SKM-1 treated with dmso at 0.1 percent for 144 hours (cell line): ENCODE results near the gene DNAAF5.
"Not testable (repeated sequence)": the region's sequence is repeated elsewhere in the genome, so short reads cannot be mapped to it uniquely, and the experiment has no call there.

Experiments used
- DNase-seq: peaks from one replicate; lab custom pipeline; 2025; ENCODE audit not compliant: unreplicated experiment; lab: John Stamatoyannopoulos, UW

DNAAF5 gene

DNA sequence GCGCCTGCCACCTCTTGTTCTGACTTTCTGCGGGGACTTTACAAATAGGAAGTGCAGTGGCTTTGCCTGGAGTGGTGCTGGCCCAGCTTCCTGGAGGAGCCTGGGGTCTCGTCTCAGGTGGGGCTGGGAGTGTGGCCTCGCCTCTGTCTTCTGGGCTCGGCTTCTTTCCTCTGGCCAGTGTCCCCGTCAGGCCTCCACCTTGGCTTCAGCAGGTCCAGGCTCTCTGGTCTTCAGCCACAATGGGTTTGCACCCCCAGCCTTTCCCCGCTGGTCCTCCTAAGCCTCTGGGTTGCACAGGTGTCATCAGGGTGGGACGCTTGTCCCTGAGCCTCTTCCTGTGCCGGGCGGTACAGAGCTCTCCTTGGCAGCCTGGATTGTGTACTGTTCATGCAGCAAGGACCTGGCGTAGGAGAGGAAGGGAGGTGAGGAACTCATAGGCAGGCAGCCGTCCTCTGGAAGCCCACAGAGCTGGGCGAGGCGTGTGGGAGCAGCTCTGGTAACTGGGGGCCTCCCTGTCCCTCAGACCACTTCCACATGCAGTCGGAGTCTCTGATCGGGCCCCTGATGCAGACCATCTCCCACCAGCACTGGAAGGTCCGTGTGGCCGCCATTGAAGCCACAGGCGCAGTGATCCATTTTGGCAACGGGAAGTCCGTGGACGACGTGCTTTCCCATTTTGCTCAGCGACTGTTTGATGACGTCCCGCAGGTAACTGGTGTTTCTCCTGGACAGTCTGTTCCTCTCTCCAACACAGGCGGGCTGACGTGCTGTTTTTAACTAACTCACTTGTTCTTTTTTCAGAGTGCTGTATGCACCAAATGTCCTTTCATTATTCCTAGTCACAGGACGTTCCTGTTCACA lies 2.9 kb downstream of the DNAAF5 start:
- no peak for DNase-seq

- DNase-seq = no peak
Measured at GRCh38 chr7:730501-731439, 4.3 kb downstream of the DNAAF5 start.

- no peak for DNase-seq
Measured at GRCh38 chr7:731440-732085, 5.1 kb downstream of the DNAAF5 start.

DNA sequence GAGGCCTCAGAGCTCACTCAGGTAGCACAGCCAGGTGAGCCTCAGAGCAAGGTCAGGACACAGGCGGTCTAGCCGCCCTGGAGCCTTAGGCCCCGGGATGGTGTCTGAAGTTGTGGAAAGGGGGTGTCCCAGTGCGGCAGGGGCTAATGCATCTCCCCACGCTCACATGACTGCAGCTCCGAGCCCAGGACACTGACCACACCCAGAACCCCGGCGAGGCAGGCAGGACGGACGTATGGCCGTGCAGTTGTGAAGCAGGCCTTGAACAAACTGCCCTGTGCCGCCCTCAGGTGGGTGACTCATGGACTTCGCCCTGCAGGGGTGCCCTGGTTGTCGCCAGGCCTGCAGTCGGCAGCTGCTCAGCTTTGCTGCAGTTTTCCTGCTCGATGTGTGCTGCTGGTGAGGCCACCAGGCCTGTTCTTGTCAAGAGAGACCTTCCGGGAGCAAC lies 5.6 kb downstream of the DNAAF5 start:
- no peak for DNase-seq

DNA sequence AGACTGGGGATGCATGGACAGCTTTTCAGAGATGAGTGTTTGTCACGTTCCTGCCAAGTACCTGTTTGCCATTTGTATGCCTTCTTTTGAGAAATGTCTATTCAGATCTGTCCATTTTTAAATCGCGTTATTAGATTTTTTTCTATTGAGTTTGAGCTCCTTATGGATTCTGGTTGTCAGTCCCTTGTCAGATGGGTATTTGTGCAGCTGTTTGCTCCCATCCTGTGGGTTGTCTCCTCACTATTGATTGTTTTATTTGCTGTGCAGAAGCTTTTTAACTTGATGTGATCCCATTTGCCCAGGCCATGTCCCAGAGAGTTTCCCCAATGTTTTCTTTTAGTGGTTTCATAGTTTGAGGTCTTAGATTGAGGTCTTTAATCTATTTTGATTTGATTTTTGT lies 6.1 kb downstream of the DNAAF5 start:
- DNase-seq = no peak

DNA sequence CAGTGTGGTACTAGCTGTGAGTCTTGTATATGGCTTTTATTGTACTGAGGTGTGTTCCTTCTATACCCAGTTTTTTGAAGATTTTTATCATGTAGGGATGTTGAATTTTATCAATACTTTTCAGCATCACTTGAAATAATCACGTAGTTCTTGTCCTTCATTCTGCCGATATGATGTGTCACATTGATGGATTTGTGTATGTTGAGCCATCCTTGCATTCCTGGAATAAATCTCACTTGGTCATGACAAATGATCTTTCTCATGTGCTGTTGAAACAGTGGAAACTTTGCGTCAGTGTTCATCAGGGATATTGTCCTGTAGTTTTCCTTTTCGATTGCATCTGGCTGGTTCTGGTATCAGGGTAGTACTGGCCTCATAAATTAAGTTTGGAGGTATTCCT lies 7.7 kb downstream of the DNAAF5 start:
- no peak for DNase-seq

GRCh38 chr7:734808-735207 lies 8.3 kb downstream of the DNAAF5 start:
- no peak for DNase-seq

GRCh38 chr7:738241-738640 lies 11.7 kb downstream of the DNAAF5 start:
- DNase-seq = no peak

DNA sequence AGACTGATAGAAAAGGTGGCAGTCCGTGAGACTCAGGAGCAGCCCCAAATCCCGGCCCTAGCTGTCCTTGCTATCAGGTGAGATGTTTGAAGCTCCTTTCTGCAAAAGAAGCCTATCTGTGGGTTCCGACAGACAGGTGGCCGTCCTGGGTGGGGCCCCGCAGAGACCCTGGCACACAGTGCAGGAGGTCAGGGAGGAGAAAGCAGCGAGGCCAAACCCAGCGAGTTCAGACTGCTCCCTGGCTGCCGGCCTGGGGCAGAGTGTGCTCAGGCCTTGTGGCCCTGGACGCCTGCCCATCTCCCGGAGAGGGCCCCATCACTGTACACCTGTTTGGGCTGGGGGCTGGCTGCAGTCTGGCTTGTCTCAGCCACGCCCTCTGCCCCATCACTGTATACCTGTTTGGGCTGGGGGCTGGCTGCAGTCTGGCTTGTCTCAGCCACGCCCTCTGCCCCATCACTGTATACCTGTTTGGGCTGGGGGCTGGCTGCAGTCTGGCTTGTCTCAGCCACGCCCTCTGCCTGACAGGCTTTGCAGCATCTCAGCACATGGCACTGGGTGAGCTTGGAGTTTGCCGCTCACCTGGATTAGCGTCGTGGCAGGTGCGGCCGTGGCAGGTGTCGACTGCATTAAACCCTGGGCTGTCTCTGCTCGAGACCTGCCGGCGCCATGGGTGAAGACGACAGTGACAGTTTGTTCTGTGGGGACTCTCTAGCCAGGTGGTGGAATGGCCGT lies 12.4 kb downstream of the DNAAF5 start:
- no peak for DNase-seq

- no peak for DNase-seq
Measured at GRCh38 chr7:739455-739982, 13.0 kb downstream of the DNAAF5 start.

- DNase-seq = no peak
Measured at GRCh38 chr7:739983-740942, 13.8 kb downstream of the DNAAF5 start.

GRCh38 chr7:741191-741671 lies 14.7 kb downstream of the DNAAF5 start:
- no peak for DNase-seq

- DNase-seq = no peak
Measured at GRCh38 chr7:741850-742249, 15.4 kb downstream of the DNAAF5 start.

- no peak for DNase-seq
Measured at GRCh38 chr7:742791-743190, 16.3 kb downstream of the DNAAF5 start.

GRCh38 chr7:743341-744127 lies 17.0 kb downstream of the DNAAF5 start:
- not testable (repeated sequence) for DNase-seq

GRCh38 chr7:744128-744520 lies 17.6 kb downstream of the DNAAF5 start:
- DNase-seq = not testable (repeated sequence)

DNA sequence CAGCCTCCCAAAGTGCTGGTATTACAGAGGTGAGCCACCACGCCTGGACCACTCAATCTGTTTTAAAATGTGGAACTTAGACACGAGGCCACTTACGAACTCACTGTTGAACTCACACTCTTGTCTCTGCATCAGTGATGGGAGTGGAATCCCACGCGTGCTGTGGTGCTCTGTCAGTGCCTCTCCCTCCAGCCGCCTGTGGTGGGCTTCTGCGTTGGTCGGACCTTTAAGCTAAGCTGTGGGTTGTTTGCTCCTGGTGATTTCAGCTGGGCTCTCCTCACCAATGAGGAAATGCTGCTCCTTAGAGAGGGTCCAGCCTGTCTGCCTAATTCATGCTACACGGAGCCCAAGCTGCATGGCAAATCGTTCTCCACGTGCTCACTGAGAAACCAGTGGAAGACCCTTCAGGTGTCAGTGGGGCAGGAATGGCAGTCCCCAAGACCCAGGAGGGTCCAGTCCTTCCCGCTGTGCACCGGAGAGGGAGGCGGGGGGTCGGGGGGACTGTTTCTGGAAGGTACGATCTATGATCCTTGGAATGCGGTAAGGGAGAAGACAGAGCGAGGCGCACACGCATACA lies 18.4 kb downstream of the DNAAF5 start:
- DNase-seq = no peak
